DOHH2 (cell line): ENCODE results near the gene SSMEM1.
"Not testable (repeated sequence)": the region's sequence is repeated elsewhere in the genome, so short reads cannot be mapped to it uniquely, and the experiment has no call there.

Source experiments
- H3F3A ChIP-seq: fragments of 200-600 bp; sonication (generic), shearing (Covaris generic); 2 replicates; pipeline ENCODE4 v1.6.0; 2016; ENCODE audit warnings: antibody characterized with exemption, mild to moderate bottlenecking; ENCODE audit not compliant: control insufficient read depth, insufficient read depth
- H3K27ac ChIP-seq: fragments of 200-600 bp; sonication (generic); 2 replicates; pipeline ENCODE4 v1.5.1; 2014; ENCODE audit warnings: low read depth, mild to moderate bottlenecking, low read length, moderate library complexity
- H3K27me3 ChIP-seq: fragments of 200-600 bp; sonication (generic); 2 replicates; pipeline ENCODE4 v1.6.1; 2014; ENCODE audit warnings: mild to moderate bottlenecking, low read length, mixed read lengths; ENCODE audit not compliant: control insufficient read depth
- H3K36me3 ChIP-seq: fragments of 200-600 bp; sonication (generic); 2 replicates; pipeline ENCODE4 v1.6.1; 2014; ENCODE audit warnings: mild to moderate bottlenecking, low read length, moderate library complexity, mixed read lengths; ENCODE audit not compliant: control insufficient read depth
- H3K4me1 ChIP-seq: fragments of 200-600 bp; sonication (generic); 2 replicates; pipeline ENCODE4 v1.6.1; 2014; ENCODE audit warnings: mild to moderate bottlenecking, low read length, mixed read lengths; ENCODE audit not compliant: control insufficient read depth
- H3K4me2 ChIP-seq: fragments of 200-600 bp; sonication (generic); 2 replicates; pipeline ENCODE4 v1.6.0; 2014; ENCODE audit warnings: mild to moderate bottlenecking, low read length, moderate library complexity
- H3K4me3 ChIP-seq: fragments of 200-600 bp; sonication (generic); 2 replicates; pipeline ENCODE4 v1.5.1; 2014; ENCODE audit warnings: mild to moderate bottlenecking, low read length, mixed read lengths
- H3K79me2 ChIP-seq: fragments of 200-600 bp; sonication (generic); 2 replicates; pipeline ENCODE4 v1.6.1; 2014; ENCODE audit warnings: mild to moderate bottlenecking, low read length, mixed read lengths; ENCODE audit not compliant: control insufficient read depth
- H3K9me2 ChIP-seq: fragments of 200-600 bp; sonication (generic); replicated peaks from 2 replicates; pipeline ENCODE4 v1.6.1; 2014; ENCODE audit warnings: mild to moderate bottlenecking, low read length, mixed read lengths; ENCODE audit not compliant: control insufficient read depth
- H3K9me3 ChIP-seq: fragments of 200-600 bp; sonication (generic); 2 replicates; pipeline ENCODE4 v1.6.1; 2014; ENCODE audit warnings: antibody characterized with exemption, low read length, mixed read lengths; ENCODE audit not compliant: control insufficient read depth, insufficient read depth
- H4K20me1 ChIP-seq: fragments of 200-600 bp; sonication (generic); 2 replicates; pipeline ENCODE4 v1.6.0; 2014; ENCODE audit warnings: low read depth, mild to moderate bottlenecking, antibody characterized with exemption, low read length, moderate library complexity; ENCODE audit not compliant: control insufficient read depth, insufficient read depth
- CTCF ChIP-seq: fragments of 200-600 bp; sonication (generic); IDR thresholded peaks from one replicate; pipeline ENCODE4 v1.5.1; 2014; ENCODE audit warnings: antibody characterized with exemption, mild to moderate bottlenecking, low read depth, low read length; ENCODE audit not compliant: poor library complexity, severe bottlenecking
- EZH2phosphoT487 ChIP-seq: fragments of 200-600 bp; sonication (generic); IDR thresholded peaks from 2 replicates; pipeline ENCODE4 v1.6.1; 2017; ENCODE audit warnings: borderline replicate concordance, mild to moderate bottlenecking, antibody characterized with exemption, low read length, moderate library complexity, mixed read lengths

Gene SSMEM1

GRCh38 chr7:130242198-130243014 is 34.7 kb downstream of the SSMEM1 start:
- TF ChIP-seq EZH2phosphoT487 (no peak), CTCF (peak; percentile 98)
- H3K4me1 ChIP-seq = no peaks in the 10 kb centered on the region
- no peak overlapping the region for H3K4me2 ChIP-seq
- no peaks in the 10 kb centered on the region for H3K79me2 ChIP-seq
- H3K27me3 ChIP-seq = peaks cover 18% of the 10 kb centered on the region
- H3F3A ChIP-seq = no peaks in the 10 kb centered on the region
- H3K9me3 ChIP-seq = no peaks in the 10 kb centered on the region
- H3K36me3 ChIP-seq = no peaks in the 10 kb centered on the region
- H3K9me2 ChIP-seq = no peaks in the 10 kb centered on the region
- H3K27ac ChIP-seq = no peak overlapping the region
- no peak overlapping the region for H3K4me3 ChIP-seq
- no peaks in the 10 kb centered on the region for H4K20me1 ChIP-seq

- not testable (repeated sequence) for H3K4me3 ChIP-seq, H3K4me1 ChIP-seq, H4K20me1 ChIP-seq, H3K36me3 ChIP-seq, H3K79me2 ChIP-seq, H3F3A ChIP-seq, H3K9me2 ChIP-seq, H3K9me3 ChIP-seq, H3K27ac ChIP-seq, H3K4me2 ChIP-seq
- H3K27me3 ChIP-seq = peaks cover 18% of the 10 kb centered on the region; the same call in 1 of the 2 replicates
Measured at GRCh38 chr7:130243486-130243885, 35.8 kb downstream of the SSMEM1 start.

- not testable (repeated sequence) for H3K36me3 ChIP-seq, H3K79me2 ChIP-seq, H3K4me1 ChIP-seq, H3K4me3 ChIP-seq, H3K9me3 ChIP-seq, H4K20me1 ChIP-seq, H3F3A ChIP-seq, H3K4me2 ChIP-seq, H3K9me2 ChIP-seq, H3K27ac ChIP-seq
- peaks cover 18% of the 10 kb centered on the region; the same call in 1 of the 2 replicates for H3K27me3 ChIP-seq
Measured at GRCh38 chr7:130246491-130246890, 38.8 kb downstream of the SSMEM1 start.

GRCh38 chr7:130248842-130249241 is 41.2 kb downstream of the SSMEM1 start:
- H4K20me1 ChIP-seq, H3K4me1 ChIP-seq, H3K4me2 ChIP-seq, H3K4me3 ChIP-seq, H3K36me3 ChIP-seq, H3K9me2 ChIP-seq, H3K79me2 ChIP-seq, H3K27ac ChIP-seq, H3K9me3 ChIP-seq, H3F3A ChIP-seq: not testable (repeated sequence)
- 0 out of 2 replicates have a peak, but pooled peaks cover 11% of the 10 kb centered on the region for H3K27me3 ChIP-seq

- H3K27me3 ChIP-seq, H3K4me3 ChIP-seq, H3K9me3 ChIP-seq, H3K27ac ChIP-seq, H3K4me1 ChIP-seq, H3K4me2 ChIP-seq, H4K20me1 ChIP-seq, H3K9me2 ChIP-seq, H3F3A ChIP-seq, H3K36me3 ChIP-seq, H3K79me2 ChIP-seq: not testable (repeated sequence)
Measured at GRCh38 chr7:130249626-130250025, 42.0 kb downstream of the SSMEM1 start.
